ENCODE data around the gene CORIN. TPM values are rescaled to one million over a fixed set of nuclear protein-coding genes. Genes with fewer than 3 reads are reported as not detected.
"Not testable (repeated sequence)": the region's sequence is repeated elsewhere in the genome, so short reads cannot be mapped to it uniquely, and the experiment has no call there.

CORIN gene
- total RNA-seq, 1 donor from 2014 or later, result 6.6 TPM

DNA sequence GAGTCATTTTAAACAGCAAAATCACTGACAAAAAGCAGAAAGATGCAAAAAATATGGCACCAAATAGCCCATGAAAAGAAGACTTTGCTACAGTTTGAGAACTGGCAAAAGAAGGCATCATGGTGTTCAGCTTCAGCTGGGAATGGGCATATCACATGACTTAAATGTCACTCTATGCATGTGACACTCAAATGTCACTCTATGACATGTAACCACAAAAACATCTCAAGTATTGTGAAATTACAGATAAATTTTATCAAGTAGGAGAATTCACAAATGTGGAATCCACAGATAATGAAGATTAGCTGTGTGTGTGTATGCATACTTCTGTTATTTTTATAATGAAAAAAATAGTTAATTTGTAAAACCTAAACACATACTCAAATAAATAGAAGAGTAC lies 270.9 kb downstream of the CORIN start:
- no peak for DNase-seq (ENCODE audit: low spot score)

DNA sequence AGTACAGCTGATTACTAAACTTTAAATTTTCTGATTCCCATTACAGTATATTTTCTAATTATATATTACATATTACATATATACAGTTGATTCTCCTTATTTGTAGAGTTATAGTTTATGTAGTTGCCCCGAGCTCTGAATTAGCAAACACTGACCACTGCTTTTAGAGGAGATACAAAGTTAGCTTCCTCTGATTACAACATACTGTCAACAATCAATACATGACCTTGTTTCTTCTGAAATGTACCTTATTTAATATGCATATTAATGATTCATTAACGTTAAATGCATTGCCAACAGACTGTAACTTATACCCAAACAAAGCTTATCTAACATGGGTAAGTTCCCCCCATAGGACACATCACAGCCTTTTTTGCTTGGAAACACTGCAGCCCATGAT lies 271.3 kb downstream of the CORIN start:
- no peak for DNase-seq (ENCODE audit: low spot score)

DNA sequence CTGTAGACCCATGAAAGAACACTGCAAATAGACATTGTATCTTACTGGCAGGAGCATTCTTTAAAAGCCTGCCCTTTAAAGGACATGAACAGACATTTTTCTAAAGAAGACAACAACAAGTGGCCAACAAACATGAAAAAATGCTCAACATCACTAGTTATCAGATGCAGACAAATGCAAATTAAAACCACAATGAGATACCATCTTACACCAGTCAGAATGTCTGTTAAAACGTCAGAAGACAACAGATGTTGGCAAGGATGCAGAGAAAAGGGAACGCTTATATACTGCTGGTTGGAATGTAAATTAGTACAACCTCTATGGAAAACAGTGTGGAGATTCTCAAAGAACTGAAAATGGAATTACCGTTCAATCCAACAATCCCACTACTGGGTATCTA lies 275.6 kb downstream of the CORIN start:
- no peak for DNase-seq (ENCODE audit: low spot score)

DNA sequence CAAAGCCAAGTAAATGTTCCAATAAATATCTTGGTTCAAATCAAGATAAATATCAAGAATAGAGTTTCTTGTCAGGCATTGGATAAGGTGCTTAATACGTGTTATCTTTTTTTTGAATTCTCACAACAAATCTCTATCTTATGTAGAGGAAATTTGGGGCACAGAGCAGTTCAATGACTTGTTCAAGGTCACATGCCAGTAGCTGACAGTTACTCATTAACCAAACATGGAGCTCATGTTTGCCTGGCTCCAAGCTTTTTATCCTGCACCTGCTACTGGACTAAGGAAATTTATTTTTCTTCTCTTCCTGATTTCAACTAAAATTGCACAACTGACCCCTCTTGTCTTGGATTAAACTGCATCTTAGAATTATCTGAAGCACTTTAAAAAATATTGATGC lies 276.5 kb downstream of the CORIN start:
- DNase-seq (ENCODE audit: low spot score), result no peak

DNA sequence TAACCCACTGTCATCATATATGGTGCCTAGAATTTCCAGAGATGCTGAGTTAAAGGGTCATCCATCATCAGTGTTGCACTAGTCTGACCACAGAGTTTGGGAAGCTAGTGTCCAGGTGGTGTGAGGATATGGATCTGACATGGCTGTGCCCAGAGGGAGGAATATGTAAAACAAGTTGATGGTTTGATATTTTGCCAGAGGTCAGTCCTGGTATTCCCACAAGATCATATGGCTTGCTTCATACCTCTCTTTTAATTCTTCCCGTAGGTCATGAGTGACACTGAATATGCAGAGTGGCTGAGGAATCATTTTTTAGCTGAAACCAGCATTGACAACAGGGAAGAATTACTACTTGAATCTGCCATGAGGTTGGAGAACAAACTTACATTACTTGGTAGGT lies 277.2 kb downstream of the CORIN start:
- DNase-seq (ENCODE audit: low spot score), result no peak

DNA sequence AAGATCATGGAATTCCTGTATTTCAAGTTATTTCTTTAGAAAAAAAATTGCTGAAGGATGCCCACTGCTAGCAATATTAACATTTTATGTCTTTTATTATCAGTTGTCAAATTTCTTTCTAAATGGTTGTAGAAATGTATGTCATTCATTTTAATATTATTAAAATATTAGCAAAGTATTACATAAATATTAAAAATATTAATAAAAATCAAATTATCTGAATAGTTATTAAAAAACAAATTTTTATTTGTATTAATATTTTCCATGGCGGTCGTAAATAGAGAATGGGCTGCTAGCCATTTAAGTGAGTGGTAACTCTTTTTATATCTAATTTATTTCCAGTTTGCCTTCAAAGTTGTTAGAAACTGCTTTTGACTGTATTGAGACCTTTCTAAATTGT lies 280.6 kb downstream of the CORIN start:
- DNase-seq (ENCODE audit: low spot score), result no peak

DNA sequence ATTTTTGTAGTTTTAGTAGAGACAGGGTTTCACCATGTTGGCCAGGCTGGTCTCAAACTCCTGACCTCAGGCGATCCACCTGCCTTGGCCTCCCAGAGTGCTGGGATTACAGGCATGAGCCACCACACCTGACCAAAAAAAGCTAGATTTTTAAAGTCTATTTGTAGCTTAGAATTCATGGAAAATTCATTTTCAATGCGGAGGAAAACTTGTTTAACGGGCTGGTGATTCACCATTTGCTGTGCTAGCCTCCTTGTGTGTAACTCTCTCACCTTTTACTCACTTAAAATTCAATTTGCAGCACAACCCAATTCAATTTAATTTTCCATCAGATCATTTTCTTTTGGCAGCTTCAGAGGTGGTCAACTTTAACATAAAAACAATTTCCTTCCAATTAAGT lies 281.9 kb downstream of the CORIN start:
- not testable (repeated sequence) for DNase-seq (ENCODE audit: low spot score)

DNA sequence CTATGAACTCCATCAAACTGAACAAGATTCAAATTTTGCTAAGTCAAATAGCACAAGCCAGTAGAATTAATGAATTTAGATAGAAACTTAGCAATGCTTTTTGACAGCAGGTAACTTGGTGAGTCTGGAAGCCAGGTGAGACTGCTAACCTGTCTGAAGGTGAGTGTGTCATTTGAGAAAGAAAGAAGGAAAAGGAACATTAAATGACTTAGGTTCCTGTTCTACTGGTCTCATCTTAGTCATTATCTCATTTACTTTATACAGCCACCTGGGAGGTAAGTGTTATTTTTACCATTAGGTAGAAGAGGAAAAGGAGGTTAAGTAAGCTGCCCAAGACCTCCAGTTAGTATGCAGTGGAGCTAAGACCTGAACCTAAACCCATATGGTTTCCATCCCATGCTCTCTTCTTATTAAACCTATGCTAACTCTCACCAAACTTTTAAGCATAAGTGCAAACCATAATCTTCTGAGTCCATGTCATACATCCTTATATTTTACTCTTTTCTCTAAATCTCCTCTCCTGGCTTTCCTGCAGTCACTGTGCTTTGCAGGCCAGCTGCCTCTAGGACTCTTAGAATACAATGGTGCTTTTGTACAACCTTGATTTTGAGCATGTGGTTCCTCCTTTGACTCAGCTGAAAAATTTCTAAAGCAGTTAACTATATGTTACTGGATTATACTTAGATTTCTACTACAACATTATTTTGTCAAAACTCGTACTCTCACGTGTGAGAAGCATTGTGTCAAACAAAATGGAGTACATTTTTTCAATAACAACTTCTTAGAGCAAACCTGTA lies 284.3 kb downstream of the CORIN start:
- DNase-seq (ENCODE audit: low spot score), result no peak

DNA sequence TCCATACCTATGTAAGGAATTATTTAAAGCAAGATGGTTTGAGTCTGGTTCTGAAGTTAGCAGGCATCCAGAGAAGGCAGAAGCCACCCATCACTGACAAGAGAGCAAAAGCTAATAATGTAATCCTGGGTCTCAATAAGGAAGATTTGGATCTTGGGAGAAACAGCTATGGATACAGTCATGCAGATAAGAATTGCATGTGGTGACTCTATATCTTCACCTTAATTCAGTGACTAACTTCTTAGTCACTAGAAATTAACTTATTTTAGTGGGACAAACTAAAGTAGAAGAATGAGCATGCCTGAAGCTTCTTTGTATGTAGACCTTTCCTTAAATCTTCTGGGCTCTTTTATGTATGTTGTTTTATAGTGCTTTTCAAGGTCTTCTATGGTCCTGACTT lies 286.2 kb downstream of the CORIN start:
- no peak for DNase-seq (ENCODE audit: low spot score)

DNA sequence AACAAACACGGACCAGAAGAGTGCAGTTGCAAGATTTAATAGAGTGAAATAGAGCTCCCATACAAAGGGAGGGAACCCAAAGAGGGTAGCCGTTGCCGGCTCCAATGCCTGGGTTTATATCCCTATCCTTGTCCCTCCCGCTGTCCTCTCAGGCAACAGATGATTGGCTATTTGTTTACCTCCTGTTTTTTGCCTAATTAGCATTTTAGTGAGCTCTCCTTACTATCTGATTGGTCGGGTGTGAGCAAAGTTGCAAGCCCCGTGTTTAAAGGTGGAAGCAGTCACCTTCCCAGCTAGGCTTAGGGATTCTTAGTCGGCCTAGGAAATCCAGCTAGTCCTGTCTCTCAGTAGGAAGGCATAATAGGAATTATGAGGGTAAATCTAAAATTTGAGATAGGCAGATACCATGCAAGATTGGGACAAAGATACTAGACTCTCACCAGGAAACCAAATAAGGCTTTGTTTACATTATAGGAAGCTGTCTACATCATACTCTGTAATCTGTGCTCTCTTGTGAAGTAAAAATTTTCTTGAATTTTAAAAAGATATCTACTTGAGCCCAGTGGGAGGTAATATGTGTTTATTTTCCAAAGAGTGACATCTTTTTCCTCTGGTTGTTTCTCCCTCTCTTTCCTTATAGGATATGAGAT lies 286.8 kb downstream of the CORIN start:
- DNase-seq (ENCODE audit: low spot score), result no peak

DNA sequence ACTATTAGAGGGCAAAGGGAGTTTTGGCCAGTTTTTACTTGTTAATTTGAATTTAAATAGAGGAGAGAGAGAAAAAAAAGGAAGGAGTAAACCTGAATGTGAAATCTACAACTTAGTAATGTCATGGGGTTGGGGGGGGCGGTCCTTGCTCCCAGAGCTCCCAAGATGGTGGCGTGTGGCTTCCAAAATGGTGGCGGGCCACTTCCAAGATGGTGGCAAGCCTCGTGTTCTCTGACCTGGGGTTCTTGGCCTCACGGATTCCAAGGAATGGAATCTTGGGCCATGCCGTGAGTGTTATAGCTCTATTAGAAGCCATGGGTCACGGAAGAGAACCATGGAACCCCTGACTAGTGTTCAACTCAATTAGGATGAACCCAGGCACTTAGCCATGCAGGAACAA lies 287.5 kb downstream of the CORIN start:
- not testable (repeated sequence) for DNase-seq (ENCODE audit: low spot score)

Other genes starting within 250 kb of the CORIN start
- gene NFXL1, start 76.5 kb upstream of the CORIN start, total RNA-seq, result 10.6 TPM
- gene CNGA1, start 178.6 kb upstream of the CORIN start, total RNA-seq, result 3.3 TPM
- 9.2 TPM for gene NIPAL1, start 178.7 kb upstream of the CORIN start, total RNA-seq